Large intestine (tissue), 3 donors: ENCODE data around the gene TOGARAM1. TPM values are rescaled to one million over a fixed set of nuclear protein-coding genes. Genes with fewer than 3 reads are reported as not detected.
"Not testable (repeated sequence)": the region's sequence is repeated elsewhere in the genome, so short reads cannot be mapped to it uniquely, and the experiment has no call there.

Experiments used
- DNase-seq, 2 donors: peaks; one replicate each; pipeline versions ENCODE4 v3.0.0 to v3.0.0-alpha.2; 2013
- H3K27ac ChIP-seq: one replicate; pipeline ENCODE4 v1.5.1; 2013; ENCODE audit warnings: low read length
- H3K27me3 ChIP-seq: 2 replicates; pipeline ENCODE4 v1.6.1; 2013; ENCODE audit warnings: low read length; ENCODE audit not compliant: control insufficient read depth, insufficient read depth
- H3K36me3 ChIP-seq: 2 replicates; pipeline ENCODE4 v1.6.1; 2013; ENCODE audit warnings: low read length; ENCODE audit not compliant: control insufficient read depth, insufficient read depth
- H3K4me1 ChIP-seq: one replicate; pipeline ENCODE4 v1.6.1; 2013; ENCODE audit warnings: low read length; ENCODE audit not compliant: control insufficient read depth, insufficient read depth
- H3K4me3 ChIP-seq: one replicate; pipeline ENCODE4 v1.5.1; 2013; ENCODE audit warnings: low read length
- H3K9me3 ChIP-seq: one replicate; pipeline ENCODE4 v1.6.1; 2013; ENCODE audit warnings: mild to moderate bottlenecking, low read depth, low read length, moderate library complexity; ENCODE audit not compliant: control insufficient read depth
- WGBS: methylation state at CpG from one replicate; pipeline ENCODE4 v1.1.5; 2013; ENCODE audit warnings: low lambda C conversion rate; ENCODE audit not compliant: insufficient coverage; 5-methylcytosine and 5-hydroxymethylcytosine counted together
- polyA plus RNA-seq: library from polyadenylated mRNA; unstranded; fragments of 120-200 nt; gene quantifications from one replicate; pipeline ENCODE4 v1.2.1, GENCODE V29; 2013

The TOGARAM1 gene
- polyA plus RNA-seq, 1 donor = 20.3 TPM

DNA sequence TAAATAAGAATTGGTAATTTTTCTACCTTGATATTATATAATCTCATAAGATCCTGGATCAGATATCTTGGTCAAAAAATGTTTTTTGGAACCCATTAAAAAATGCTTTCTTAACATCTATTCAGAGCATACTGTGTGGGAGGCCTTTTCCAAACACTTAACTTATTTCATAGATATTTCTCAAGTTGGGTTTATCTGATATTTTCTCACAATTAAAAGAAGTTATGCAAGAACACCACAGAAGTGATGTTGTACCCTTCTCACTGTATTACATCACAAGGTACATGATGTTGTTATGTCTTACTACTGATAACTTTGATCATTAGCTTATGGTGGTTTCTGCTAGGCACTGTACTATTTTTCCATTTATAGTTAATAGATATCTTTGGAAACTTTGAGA lies 98.6 kb downstream of the TOGARAM1 start:
- H3K27ac ChIP-seq = no peak overlapping the region
- no peak for DNase-seq
- no peaks in the 10 kb centered on the region for H3K27me3 ChIP-seq
- H3K4me1 ChIP-seq = no peaks in the 10 kb centered on the region
- H3K36me3 ChIP-seq = peaks cover 8% of the 10 kb centered on the region
- H3K9me3 ChIP-seq = no peaks in the 10 kb centered on the region
- H3K4me3 ChIP-seq = no peak overlapping the region

DNA sequence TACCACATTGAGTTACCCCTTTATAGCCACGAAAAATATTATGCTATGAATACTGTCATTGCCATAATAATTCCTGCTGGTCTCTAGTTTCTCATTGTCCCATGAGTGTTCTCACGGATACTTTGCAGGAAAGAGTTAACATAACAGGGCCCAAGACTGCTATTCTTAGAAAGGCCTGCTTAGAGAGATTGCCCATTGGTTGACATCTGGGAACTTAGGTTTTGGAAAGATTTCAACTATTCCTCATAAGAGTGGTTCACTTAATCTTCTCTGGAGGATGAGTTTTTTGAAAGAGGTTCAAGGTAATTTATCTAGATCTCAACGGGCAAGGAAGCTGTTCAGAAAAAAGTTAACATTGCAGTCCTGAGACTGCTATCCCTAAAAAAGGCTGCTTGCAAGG lies 103.5 kb downstream of the TOGARAM1 start:
- Histone ChIP-seq H3K27me3 (no peaks in the 10 kb centered on the region), H3K4me3 (no peak overlapping the region), H3K4me1 (no peaks in the 10 kb centered on the region), H3K27ac (no peak overlapping the region), H3K9me3 (no peaks in the 10 kb centered on the region), H3K36me3 (peaks cover 16% of the 10 kb centered on the region)
- no CpG with 5 or more reads among the region's 3 CpGs for WGBS
- no peak for DNase-seq

DNA sequence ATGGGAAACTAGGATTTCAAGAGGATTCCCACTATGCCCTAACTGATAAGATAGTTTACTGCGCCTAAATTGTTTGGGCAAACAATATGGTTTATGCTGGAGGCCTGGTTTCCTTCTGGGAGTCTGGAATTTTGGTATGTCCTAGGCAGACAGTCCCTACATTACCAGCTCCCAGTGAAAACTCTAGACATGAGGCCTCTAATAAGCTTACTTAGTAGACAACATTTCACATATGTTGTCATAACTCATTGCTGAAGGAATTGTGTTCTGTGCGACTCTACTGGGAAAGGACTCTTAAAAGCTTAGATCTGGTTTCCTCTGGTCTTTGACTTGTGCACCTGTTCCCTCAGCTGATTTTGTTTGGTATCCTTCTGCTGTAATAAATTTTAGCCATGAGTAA lies 104.0 kb downstream of the TOGARAM1 start:
- no peak for DNase-seq
- Histone ChIP-seq H3K27me3 (no peaks in the 10 kb centered on the region), H3K9me3 (no peaks in the 10 kb centered on the region), H3K27ac (no peak overlapping the region), H3K36me3 (peaks cover 16% of the 10 kb centered on the region), H3K4me3 (no peak overlapping the region), H3K4me1 (no peaks in the 10 kb centered on the region)
- WGBS = no CpG with 5 or more reads among the region's 2 CpGs

DNA sequence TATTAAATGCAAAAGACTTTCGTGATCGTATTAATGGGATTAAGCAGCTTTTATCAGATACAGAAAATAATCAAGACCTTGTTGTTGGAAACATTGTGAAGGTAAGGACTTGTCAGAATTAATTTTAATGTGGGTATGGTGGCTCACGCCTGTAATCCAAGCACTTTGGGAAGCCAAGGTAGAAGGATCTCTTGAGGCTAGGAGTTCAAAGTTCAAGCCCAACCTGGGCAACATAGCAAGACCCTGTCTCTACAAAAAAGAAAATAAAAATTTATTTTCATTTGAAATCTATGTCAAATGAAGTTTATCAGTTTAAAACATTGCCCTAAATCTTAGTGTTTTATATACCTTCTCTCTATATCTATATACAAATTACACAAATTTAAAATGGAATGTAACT lies 104.7 kb downstream of the TOGARAM1 start:
- Histone ChIP-seq H3K27ac (no peak overlapping the region), H3K27me3 (no peaks in the 10 kb centered on the region), H3K9me3 (no peaks in the 10 kb centered on the region), H3K36me3 (peaks cover 16% of the 10 kb centered on the region), H3K4me1 (no peaks in the 10 kb centered on the region), H3K4me3 (no peak overlapping the region)
- WGBS = 100% methylated on average over 2 of the region's 3 CpGs
- no peak for DNase-seq

DNA sequence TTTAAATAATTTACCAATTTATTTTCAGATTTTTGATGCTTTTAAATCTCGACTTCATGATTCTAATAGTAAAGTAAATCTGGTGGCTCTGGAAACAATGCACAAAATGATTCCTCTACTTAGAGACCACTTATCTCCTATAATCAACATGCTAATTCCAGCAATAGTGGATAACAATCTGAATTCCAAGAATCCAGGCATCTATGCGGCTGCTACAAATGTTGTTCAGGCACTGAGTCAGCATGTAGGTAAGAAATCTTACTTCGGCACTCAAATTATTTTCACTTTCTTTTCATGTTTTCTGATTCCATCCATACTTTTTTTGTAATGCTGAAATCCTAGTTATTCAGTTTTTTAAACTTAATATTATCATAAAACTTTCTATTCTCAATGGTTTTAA lies 106.4 kb downstream of the TOGARAM1 start:
- DNase-seq = no peak
- no peaks in the 10 kb centered on the region for H3K4me1 ChIP-seq
- 88% methylated on average over 1 of the region's 3 CpGs for WGBS

DNA sequence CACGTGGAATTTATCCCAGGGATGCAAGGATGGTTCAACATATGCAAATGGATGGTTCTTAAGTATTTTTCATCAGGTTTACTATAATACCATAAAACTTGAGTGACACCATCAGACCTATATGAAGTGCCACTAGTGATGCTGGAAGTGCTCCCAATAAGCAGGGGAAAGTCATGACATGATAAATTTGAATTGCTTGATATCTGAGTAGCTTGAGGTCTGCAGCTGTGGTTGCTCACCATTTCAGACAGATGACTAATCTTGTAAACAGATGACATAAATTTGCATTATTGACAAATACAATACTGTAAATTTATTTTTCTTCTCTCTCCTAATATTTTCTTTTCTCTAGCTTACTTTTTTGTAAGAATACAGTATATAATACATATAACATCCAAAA lies 108.2 kb downstream of the TOGARAM1 start:
- H3K36me3 ChIP-seq = peaks cover 13% of the 10 kb centered on the region
- H3K27ac ChIP-seq = no peak overlapping the region
- WGBS = no CpG with 5 or more reads among the region's 1 CpG
- H3K27me3 ChIP-seq = no peaks in the 10 kb centered on the region
- no peak for DNase-seq
- H3K4me1 ChIP-seq = no peaks in the 10 kb centered on the region
- no peaks in the 10 kb centered on the region for H3K9me3 ChIP-seq
- H3K4me3 ChIP-seq = no peak overlapping the region

More for the DNA sequence above, 106.4 kb downstream of the TOGARAM1 start:
- no peak overlapping the region for H3K4me3 ChIP-seq
- H3K27me3 ChIP-seq = no peaks in the 10 kb centered on the region
- no peak overlapping the region for H3K27ac ChIP-seq
- peaks cover 16% of the 10 kb centered on the region for H3K36me3 ChIP-seq
- no peaks in the 10 kb centered on the region for H3K9me3 ChIP-seq

DNA sequence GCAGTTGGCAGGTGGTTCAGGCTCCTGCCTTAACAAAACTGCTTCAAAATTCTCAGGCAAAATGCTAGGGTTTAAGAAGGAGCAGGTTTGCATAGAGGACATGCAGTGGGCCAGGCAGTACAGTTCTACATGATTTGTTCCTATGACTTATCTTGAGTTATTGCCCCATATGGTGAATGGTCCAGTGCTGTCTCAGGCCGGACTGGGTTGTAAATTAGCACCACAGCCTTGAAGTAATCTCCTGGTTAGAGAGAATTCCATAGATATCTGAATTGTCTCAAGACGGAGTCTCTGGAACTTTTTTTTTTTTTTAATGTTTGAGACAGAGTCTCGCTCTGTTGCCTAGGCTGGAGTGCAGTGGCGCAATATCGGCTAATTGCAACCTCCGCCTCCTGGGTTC lies 110.1 kb downstream of the TOGARAM1 start:
- Histone ChIP-seq H3K4me3 (no peak overlapping the region), H3K27ac (peak overlapping the region; percentile 27), H3K9me3 (no peaks in the 10 kb centered on the region), H3K27me3 (no peaks in the 10 kb centered on the region), H3K4me1 (no peaks in the 10 kb centered on the region), H3K36me3 (peaks cover 13% of the 10 kb centered on the region)
- no CpG with 5 or more reads among the region's 6 CpGs for WGBS
- peak; percentile 46 to 71 for DNase-seq

DNA sequence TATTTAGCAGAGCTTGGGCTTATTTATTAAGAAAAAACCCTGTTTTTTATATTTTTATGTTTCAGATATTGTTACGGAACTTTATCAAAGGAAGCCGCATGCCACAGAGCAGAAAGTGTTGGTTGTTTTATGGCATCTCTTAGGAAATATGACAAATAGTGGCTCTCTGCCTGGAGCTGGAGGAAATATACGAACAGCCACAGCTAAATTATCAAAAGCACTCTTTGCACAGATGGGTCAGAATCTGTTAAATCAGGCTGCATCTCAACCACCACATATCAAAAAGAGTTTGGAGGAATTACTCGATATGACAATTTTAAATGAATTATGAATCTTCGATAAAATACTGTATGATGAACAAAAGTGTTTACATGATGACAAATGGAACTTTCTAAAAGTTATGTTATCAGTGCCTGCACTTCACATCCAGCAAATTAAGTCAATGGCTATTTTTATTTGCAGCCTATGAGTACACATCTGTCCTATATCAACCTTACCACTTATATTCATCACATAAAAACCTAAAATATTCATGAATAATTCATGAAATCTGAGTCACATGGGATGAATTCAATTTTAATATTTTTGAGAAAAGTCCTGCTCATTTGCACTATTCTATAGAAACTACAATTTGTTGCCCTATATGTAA lies 111.4 kb downstream of the TOGARAM1 start:
- WGBS = 90% methylated on average over 3 of the region's 5 CpGs

DNA sequence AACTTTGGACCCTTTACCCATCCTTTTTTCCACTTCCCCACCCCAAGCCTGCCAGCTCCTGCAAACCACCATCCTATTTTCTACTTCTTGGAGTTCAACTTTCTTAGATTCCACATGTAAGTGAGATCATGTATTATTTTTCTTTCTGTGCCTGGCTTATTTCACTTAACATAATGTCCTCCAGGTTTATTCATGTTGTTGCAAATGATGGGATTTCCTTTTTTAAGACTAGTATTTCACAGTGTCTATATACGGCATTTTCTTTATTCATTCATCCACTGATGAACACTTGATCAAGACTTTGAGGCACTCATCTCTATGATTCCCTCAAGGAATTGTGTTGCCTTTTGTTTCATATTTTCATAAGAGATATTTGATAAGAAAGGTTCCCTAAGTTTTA lies 116.3 kb downstream of the TOGARAM1 start:
- H3K9me3 ChIP-seq = peaks cover 3% of the 10 kb centered on the region
- 100% methylated on average over 1 of the region's 1 CpG for WGBS
- peaks cover 5% of the 10 kb centered on the region for H3K4me1 ChIP-seq
- H3K36me3 ChIP-seq = no peaks in the 10 kb centered on the region
- no peaks in the 10 kb centered on the region for H3K27me3 ChIP-seq
- no peak overlapping the region for H3K4me3 ChIP-seq
- no peak for DNase-seq
- H3K27ac ChIP-seq = no peak overlapping the region

More for the DNA sequence above, 111.4 kb downstream of the TOGARAM1 start:
- Histone ChIP-seq H3K4me1 (no peaks in the 10 kb centered on the region), H3K27me3 (no peaks in the 10 kb centered on the region), H3K9me3 (no peaks in the 10 kb centered on the region), H3K4me3 (no peak overlapping the region), H3K27ac (no peak overlapping the region), H3K36me3 (peaks cover 12% of the 10 kb centered on the region)
- no peak for DNase-seq

DNA sequence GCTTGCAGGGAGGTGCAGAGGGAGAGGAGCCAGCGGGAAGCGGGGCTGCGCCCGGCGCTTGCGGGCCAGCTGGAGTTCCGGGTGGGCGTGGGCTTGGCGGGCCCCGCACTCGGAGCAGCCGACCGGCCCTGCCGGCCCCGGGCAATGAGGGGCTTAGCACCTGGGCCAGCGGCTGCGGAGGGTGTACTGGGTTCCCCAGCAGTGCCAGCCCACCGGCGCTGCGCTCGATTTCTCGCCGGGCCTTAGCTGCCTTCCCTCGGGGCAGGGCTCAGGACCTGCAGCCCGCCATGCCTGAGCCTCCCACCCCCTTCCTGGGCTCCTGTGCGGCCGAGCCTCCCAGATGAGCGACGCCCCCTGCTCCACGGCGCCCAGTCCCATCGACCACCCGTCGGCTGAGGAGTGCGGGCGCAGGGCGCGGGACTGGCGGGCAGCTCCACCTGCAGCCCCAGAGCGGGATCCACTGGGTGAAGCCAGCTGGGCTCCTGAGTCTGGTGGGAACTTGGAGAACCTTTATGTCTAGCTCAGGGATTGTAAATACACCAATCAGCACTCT lies 118.5 kb downstream of the TOGARAM1 start:
- H3K4me3 ChIP-seq, H3K4me1 ChIP-seq, H3K9me3 ChIP-seq, DNase-seq, H3K36me3 ChIP-seq, H3K27me3 ChIP-seq, H3K27ac ChIP-seq: not testable (repeated sequence)
- WGBS = no CpG with 5 or more reads among the region's 40 CpGs

DNA sequence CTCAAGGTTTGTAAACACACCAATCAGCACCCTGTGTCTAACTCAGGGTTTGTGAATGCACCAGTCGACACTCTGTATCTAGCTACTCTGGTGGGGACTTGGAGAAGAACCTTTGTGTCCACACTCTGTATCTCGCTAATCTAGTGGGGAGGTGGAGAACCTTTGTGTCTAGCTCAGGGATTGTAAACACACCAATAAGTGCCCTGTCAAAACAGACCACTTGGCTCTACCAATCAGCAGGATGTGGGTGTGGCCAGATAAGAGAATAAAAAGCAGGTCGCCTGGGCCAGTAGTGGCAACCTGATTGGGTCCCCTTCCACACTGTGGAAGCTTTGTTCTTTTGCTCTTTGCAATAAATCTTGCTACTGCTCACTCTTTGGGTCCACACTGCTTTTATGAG lies 119.1 kb downstream of the TOGARAM1 start:
- WGBS = no CpG with 5 or more reads among the region's 3 CpGs
- H3K4me3 ChIP-seq, H3K27me3 ChIP-seq, H3K27ac ChIP-seq, H3K9me3 ChIP-seq, DNase-seq, H3K36me3 ChIP-seq, H3K4me1 ChIP-seq: not testable (repeated sequence)
